ENCODE measurements around the gene SEMA4C. TPM values are rescaled to one million over a fixed set of nuclear protein-coding genes. Genes with fewer than 3 reads are reported as not detected.

SEMA4C gene
- total and polyA plus RNA-seq, 9 of the 15 experiments (the other 6 are each of a cell fraction or from before 2014, with no cell fraction given) = 0.32 to 59.7 (median 23.9) TPM

DNA sequence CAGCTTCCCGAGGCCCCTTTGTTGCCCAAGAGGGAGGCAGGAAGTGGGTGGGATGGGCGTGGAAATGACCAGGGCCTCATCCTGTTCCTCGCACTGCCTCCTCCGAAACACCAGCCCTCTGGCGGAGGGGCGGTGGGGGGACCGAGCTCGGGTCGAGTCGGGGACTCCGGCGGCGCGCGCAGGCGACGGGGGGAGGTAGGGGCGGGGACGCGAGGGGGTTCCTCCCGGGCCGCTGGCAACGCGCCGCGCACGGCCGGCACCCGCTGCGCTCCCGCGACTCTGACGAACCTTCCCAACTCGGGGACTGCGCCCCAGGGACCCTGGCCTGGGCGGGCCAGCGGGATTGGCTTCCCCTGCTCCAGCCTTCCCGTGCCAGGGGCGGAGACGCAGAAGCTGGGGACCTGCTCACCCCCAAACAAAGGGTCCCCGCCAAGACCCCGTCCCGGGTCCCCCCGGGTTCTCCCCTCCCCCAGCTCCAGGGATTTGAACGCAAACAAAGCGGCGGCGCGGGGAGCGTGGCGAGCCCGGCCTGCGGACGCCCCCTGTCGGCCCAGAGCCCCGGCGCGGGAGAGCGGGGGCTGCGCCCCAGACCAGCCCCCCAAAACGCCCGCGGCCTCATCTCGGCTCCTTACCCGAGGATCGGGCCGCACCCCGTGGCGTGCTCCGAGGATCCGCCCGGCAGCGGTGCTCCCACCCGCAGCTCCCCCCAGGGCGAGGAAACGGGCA lies 1.2 kb downstream of the SEMA4C start (continued):
- TF ChIP-seq ETV6 (IDR thresholded peaks at IDR 0.05; ENCODE audit: borderline replicate concordance in 1 of 2, low read depth in 2 of 2, low read length in 1 of 2) (no peak), ETV6 (CRISPR knock-in tag; IDR thresholded peaks at IDR 0.05; ENCODE audit: borderline replicate concordance) (no peak), RFX5 (IDR thresholded peaks at IDR 0.05; ENCODE audit: low read depth, low read length) (no peak), EWSR1 (IDR thresholded peaks at IDR 0.05; ENCODE audit: borderline replicate concordance, low read depth, partially characterized antibody) (no peak), HNRNPUL1 (IDR thresholded peaks at IDR 0.05; ENCODE audit: low read length) (no peak), TAF1 (IDR thresholded peaks at IDR 0.05; ENCODE audit: control insufficient read depth, extremely low read depth, insufficient read depth, low read length, severe bottlenecking) (peak; percentile 58), XRCC4 (IDR thresholded peaks at IDR 0.05; ENCODE audit: extremely low read depth, insufficient read depth, insufficient read length) (no peak), TBL1XR1 (IDR thresholded peaks at IDR 0.05; ENCODE audit: low read length in 2 of 2) (no peak), THAP12 (CRISPR knock-in tag; IDR thresholded peaks at IDR 0.05) (no peak), HDAC8 (tag; IDR thresholded peaks at IDR 0.05) (no peak), NFE2L1 (tag; IDR thresholded peaks at IDR 0.05; ENCODE audit: borderline replicate concordance, low read depth) (no peak), HMG20A (CRISPR knock-in tag; conservative IDR thresholded peaks at IDR 0.05) (no peak), ZNF408 (CRISPR knock-in tag; IDR thresholded peaks at IDR 0.05; ENCODE audit: low read depth) (no peak), SP2 (IDR thresholded peaks at IDR 0.05; ENCODE audit: extremely low read depth, low read depth, low read length, poor library complexity, severe bottlenecking) (no peak), ZNF398 (CRISPR knock-in tag; IDR thresholded peaks at IDR 0.05) (no peak), ZBTB11 (CRISPR knock-in tag; IDR thresholded peaks at IDR 0.05) (peak in 2 of 3 experiments; percentile 29 to 66; a peak in 2 of 6 replicates), POU5F1 (IDR thresholded peaks at IDR 0.05; ENCODE audit: borderline replicate concordance, low read depth, low read length, partially characterized antibody) (no peak), NR2F6 (CRISPR knock-in tag; IDR thresholded peaks at IDR 0.05) (no peak), ZNF41 (CRISPR knock-in tag; conservative IDR thresholded peaks at IDR 0.05) (no peak)
